NCI-H82 (cell line): ENCODE data around the gene CNNM2.

Experiments used
- DNase-seq: peaks from one replicate; lab custom pipeline; 2025; lab: John Stamatoyannopoulos, UW

Gene CNNM2

GRCh38 chr10:103077020-103077419 is 158.9 kb downstream of the CNNM2 start:
- no peak for DNase-seq

DNA sequence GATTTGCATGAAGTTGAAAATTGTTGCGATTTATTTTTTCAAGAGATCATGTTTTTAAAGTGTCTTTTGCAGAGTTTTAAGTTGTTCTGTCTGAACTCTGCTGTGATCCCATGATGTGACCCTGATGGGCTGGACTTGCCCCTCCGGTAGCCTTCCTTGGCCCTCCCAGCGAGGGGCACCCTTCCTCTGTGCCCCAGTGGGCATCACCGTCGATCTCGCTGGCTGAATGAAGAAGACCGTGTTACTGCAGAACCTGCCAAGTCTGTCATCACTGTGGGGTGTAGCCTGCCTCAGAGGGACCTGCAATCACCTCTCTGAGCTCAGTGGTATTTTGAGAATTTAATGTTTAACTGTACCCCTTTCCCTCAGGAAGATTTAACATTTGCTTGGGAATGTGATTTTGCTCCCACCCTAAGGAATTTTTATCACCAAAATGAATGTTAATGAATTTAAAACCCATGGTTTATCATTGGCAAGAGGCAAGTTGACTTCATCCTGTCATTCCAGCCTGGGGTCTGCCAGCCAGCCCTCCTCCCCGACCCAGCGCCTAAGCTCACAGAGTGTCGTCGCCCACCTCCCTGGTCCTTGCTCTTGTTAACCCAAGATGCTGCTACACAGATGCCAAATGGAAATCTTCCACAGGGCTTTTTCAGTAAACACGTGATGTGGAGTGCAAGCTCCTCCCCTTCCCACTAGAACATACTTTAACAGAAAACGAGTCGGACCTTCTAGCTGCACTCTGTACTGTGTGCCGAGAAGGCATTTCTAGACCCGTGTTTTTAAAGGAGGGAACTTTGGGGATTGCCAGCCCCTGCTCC is 159.6 kb downstream of the CNNM2 start:
- no peak for DNase-seq

- DNase-seq, result no peak
Observed at GRCh38 chr10:103078309-103078615, 160.2 kb downstream of the CNNM2 start.

GRCh38 chr10:103078676-103079075 is 160.6 kb downstream of the CNNM2 start:
- no peak for DNase-seq

GRCh38 chr10:103079100-103079499 is 161.0 kb downstream of the CNNM2 start:
- no peak for DNase-seq

DNA sequence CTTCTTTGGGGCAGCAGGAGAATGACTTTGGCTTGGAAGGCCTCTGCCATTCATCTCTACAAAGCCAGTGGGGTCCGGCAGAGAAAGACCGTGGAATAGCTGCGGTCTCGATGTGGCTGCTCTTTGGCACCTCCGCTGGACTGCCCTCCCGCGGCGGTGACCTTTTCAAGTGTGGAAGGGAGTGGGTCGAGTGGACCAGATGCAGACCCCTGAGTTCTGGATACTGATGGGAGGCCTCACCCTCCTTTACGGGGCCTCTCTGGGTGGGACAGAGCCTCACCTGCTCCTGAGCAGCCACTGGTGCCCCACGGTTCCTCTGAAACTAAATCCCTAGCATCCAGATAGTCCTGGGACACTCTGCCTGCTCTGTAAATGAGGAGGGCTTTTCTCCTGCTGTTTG is 161.9 kb downstream of the CNNM2 start:
- no peak for DNase-seq

DNA sequence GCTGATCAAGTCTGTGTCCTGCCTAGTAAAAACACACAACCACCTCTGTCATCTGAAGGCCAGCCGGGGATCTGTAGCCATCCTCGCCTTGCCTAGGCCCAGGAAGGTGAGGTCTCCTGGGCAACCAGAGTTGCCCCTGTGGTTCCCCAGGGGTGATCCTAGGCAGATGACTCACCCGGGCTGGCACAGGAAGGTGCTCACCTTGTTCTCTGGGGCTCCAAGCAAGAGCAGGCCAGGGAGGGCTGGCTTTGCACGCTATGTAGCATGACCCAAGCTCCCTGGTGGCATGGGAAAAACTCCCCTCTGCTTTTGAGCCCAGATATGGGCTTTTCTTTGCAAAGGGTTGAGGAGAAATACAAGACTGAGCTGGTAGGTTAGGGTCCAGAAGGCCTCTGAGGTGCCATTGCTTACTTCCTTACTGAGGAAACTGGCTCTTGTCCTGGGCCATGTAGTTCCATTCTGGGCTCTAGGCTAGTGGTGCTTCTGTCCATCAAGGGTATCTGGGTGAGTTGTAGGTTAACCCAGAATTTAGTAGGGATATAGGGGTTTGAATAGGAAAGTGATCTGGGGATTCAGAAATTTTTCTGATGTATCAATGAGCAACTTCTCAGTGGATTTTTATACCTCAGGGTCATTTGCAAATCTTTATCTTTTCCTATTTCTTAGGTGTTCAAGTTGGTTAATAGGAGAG is 162.9 kb downstream of the CNNM2 start:
- DNase-seq, result no peak

DNA sequence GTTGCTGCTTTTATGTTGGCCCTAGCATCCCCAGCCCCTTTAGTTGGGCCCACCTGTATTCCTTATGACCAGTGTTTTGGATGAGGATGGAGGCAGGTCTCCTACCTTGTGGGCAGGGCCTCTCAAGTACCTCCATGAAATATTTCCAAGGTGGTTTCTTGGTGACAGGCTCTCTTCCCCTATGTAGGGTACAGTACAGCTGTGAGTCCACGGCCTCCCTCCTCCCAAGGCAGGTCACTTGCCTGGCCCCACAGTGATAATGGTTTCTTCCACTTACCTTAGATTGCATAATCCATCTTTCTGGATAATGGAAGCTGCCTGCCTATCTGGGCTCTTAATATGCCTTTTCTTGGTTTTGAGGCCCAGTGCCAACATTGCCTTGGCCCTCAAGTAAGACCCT is 164.6 kb downstream of the CNNM2 start:
- DNase-seq, result no peak

DNA sequence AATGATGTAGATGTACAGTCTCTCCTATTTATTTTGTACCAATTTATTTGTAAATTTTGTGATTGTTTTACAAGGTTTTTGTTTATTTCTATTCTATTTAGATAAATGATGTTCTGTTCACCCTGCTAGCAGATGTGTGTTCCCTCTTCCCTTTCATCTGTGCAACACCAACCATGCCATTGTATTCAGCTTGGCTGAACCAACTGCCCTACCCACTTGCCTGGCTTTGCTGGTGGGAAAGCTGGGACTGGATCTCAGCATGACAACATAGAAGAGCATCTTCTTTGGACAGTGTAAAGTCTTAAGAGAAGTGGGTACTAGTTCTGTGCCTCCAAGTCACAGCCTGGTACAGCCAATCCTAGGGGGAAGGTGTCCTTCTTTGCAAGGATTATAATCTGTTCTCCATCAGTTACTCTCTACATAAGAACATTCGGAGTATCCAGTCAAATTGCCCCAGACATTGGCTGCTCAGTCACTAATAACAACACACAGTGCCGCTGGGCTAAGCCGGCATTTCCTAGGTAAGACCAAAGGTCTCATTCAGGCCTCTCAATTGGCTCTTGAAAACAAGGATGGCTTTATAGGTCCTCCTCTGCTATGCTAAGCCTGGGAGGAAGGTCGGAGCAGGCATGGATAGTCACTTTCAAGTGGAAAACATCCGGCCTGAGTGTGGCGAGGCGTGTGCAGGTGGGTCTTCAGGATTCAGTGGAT is 165.3 kb downstream of the CNNM2 start:
- no peak for DNase-seq

DNA sequence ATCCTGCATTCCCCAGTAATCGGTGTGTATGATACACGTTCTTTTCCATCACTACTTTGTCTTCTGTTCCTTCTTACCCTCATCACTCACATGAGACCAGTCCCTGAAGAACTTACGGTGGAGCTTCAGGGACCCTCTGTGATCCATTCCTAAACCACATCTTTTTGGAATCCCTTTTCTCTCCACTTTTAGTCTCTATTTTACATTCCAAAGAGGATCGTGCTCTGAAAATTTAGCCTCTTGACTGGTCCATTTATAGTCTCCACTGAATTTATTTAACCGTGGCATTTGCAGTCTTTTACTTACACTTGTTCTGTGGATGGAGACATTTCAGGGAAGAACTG is 165.9 kb downstream of the CNNM2 start:
- DNase-seq, result no peak

- DNase-seq, result no peak
Observed at GRCh38 chr10:103086261-103086660, 168.2 kb downstream of the CNNM2 start.

DNA sequence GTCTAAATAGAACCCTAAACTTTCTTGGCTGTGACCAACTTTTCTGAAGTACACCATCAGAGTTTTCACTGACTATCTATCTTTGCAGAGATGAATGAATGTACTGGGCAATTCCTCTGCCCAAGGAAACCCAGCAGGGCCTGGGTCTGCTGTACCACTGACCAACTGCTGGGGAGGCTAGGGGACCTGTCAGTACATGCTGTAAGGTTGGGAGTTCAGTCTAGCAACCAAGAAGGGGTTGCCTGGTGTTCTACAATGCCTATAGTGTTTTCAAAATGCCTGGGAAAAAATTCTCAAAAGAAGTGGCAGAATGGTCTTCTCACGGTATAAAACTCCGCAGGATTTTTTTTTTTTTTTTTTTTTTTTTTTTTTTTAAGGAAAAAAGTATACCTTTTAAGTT is 168.7 kb downstream of the CNNM2 start:
- DNase-seq, result no peak

DNA sequence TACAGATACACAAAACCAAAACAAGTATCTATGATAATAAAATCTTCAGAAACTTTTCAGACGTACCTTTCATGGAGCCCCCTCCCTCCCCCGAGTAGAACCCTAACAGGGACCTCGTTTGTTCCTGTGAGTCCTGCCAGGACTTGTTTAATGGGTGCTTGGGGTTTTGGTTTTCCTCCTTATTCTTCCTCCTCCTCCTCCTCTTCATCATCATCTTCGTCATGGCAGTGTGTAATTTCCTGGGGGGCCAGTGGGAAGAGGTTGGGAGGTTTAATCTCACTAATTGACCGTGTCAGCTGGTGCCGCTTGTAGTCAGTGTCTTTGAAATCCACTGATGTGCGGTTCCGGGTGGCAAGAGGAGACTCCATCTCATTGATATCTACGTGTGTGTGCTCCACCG is 171.4 kb downstream of the CNNM2 start:
- no peak for DNase-seq

GRCh38 chr10:103090911-103091310 is 172.8 kb downstream of the CNNM2 start:
- no peak for DNase-seq

DNA sequence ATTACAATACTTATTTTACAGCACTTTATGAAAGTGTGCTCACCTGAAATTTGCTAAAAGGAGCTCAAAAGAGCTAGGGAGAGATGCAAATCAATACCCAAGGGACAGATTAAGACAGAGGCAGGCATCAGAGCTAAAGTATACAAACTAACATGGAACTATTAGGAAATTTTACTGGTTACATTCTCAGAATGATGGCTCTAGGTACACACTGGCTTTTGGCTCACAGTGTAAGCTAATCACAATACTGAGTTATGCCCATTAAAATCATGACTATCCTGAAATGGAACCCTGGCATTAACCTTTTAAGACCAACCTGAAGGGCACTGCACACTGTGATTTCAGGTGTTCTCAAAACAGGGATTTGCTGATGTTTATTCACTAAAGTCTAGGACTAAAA is 176.9 kb downstream of the CNNM2 start:
- no peak for DNase-seq

DNA sequence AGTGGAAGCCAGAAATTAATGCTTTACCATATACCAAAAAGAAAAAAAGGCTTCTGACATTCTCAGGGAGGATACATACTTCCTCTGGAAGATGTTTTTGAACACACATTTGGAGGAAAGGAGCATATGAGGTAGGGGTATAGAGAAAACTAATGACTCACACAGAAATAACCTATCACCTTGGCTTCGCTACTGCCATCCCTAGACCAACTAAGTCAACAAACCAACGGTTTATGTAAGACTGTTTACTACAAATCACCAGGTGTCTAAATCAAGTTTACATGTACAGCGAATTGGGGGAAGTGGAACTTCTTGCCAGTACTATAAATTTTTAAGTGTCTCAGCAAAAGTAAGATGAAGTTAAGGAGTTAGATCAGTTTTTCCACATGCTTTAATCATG is 178.0 kb downstream of the CNNM2 start:
- no peak for DNase-seq

GRCh38 chr10:103098240-103098639 is 180.1 kb downstream of the CNNM2 start:
- no peak for DNase-seq

DNA sequence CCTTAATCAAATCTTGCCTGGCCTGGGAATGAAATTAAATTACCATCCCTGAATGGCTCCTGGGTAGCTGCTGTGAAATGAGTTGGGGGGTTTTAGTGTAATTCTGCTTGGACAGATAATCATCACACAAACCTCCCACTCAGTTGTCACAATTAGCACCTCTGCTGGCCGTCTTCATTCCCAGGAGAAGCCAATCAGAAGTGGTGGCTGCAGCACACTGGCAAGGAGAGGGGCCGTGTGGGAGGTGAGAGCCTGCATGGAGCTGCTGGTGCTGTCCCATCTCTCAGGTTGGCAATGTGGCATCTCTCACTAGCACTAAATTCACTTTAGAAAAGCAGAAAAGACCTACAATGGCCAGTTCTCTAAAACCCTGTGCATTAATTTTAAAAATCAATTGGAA is 182.5 kb downstream of the CNNM2 start:
- DNase-seq, result no peak

DNA sequence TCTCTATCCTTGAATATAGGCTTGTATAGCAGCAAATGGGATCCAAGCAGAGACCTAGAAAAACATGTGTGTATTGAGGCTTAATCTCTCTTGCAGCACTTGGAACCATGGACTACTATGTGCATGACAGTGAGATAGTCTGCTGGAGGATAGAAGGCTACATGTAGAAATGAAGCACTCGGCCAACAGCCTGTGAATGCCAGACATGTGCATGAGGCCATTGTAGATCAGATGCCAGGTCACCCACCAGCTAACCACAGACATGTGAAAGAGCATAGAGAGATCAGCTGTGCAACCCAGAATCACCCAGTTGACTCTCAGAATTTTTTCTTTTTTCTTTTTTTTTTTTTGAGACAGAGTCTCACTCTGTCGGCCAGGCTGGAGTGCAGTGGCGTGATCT is 184.1 kb downstream of the CNNM2 start:
- no peak for DNase-seq

DNA sequence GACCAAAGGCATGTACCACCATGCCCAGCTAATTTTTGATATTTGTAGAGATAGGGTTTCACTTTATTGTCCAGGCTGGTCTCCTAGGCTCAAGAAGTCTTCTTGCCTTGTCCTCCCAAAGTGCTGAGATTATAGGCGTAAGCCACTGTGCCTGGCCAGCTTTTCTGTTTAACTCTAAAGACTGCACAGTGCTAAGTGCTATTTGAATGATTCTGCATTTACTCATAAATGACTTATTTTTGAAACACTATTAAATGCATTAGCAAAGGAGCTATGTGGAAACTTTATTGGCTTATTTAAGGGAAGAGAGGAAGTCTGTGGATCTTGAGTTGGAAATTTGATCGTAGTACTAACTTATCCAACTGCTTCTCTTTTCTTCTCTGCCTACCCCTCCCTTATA is 185.9 kb downstream of the CNNM2 start:
- no peak for DNase-seq

- DNase-seq, result no peak
Observed at GRCh38 chr10:103104721-103105120, 186.6 kb downstream of the CNNM2 start.

- DNase-seq, result no peak
Observed at GRCh38 chr10:103105462-103105861, 187.4 kb downstream of the CNNM2 start.

DNA sequence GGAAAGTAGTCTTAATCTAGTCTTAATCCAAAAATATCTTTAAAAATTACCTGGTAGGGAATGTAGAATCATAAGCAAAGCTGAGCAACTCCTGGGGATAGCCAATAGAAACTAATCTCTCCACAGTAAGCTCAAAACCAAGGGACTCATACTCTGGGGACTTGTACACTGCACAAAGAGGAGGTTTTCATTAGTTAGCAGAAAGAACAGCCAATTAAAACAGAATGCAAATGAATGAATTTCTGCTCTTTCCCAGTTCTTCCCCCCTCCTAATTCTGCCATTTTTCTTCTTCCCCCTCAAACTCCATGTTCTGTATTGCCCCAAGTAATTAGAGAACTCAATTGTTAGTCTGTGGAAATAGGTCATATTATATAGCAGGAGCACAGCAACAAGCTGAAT is 188.4 kb downstream of the CNNM2 start:
- no peak for DNase-seq
